WTC11 (cell line): ENCODE data around the gene EFEMP2.

Experiments
- CTCF ChIP-seq: fragments of 200-600 bp; IDR thresholded peaks from 2 replicates; pipeline ENCODE4 v1.8.0; 2022; ENCODE audit warnings: antibody characterized with exemption
- JAZF1 ChIP-seq: fragments of 250-450 bp; sonication (Bioruptor Pico); IDR thresholded peaks from 2 replicates; pipeline ENCODE4 v1.9.0; 2021; ENCODE audit warnings: moderate library complexity, mild to moderate bottlenecking, inconsistent platforms

DNA sequence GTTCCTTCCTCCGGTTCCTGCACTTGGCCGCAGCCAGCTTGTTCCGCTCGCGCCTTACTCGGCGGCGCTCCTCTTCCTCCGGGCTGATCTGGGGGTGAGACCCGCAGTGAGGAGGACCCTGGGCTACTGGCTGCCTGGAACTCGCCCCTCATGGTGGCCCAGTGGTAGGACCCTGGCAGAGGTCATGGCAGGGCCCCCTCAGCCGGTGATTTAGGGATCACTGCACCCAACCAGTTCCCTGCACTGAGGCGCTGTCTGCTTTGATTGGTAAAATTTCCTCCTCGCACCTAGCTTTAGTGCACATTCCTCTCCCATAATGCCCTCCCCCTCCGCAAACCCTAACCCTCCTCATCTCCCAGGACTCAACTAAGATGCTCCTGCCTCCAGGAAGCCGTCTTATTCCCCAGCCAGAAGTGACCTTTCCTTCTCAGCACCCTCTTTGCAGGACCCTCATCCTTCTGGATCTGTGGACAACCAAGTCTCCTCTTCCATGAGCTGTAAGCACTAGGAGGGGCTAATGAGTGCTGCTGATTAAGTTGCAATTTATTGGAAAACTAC is 21.5 kb upstream of the EFEMP2 start:
- TF ChIP-seq CTCF (no peak), JAZF1 (CRISPR knock-in tag) (no peak)
